ENCODE data around the gene KHDC1.
"Not testable (repeated sequence)": the region's sequence is repeated elsewhere in the genome, so short reads cannot be mapped to it uniquely, and the experiment has no call there.

The KHDC1 gene

DNA sequence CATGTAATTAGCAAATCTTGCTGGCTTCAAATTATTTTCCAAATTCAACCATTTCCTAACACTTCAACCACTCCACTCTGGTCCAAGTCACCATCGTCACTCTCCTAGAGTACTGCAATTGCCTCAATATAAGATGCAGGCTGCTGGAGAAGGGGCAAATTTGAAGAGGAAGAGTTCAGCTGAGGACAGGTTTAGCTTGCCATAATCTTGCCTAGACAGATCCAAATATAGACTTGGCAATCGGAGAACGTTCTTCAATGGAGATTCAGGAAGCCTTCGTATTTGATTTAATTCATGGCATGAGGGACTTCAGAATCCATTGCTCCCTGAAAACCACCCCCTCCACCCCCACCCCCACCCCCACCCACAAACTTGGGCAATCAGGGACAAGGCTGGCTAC is 22.3 kb downstream of the KHDC1 start:
- Histone ChIP-seq H3K4me1 (ENCODE audit: control insufficient read depth, insufficient read depth, low read length) (no peaks in the 10 kb centered on the region), H3K9me3 (ENCODE audit: control insufficient read depth, low read length) (no peaks in the 10 kb centered on the region)

DNA sequence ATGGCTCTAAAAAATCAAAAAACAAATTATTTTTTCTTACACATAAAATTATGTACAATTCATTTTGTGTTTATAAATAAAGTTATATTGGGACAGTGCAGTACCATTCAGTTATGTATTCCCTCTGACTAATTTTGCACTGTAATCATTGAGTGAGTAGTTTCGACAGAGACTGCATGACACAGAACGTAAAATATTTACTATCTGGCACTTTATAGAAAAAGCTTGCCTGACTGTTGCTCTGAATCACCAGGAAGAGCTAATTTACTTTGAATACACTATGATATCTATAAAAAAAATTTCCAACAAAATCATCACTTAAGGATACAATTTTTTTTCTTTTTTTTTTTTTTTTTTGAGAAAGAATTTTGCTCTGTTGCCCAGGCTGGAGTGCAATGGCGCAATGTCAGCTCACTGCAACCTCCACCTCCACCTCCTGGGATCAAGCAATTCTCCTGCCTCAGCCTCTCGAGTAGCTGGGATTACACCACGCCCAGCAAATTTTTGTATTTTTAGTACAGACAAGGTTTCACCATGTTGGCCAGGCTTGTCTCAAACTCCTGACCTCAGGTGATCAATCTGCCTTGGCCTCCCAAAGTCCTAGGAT is 26.7 kb downstream of the KHDC1 start:
- Histone ChIP-seq H3K36me3 (ENCODE audit: control insufficient read depth, insufficient read depth, low read length) (no peaks in the 10 kb centered on the region), H3K9ac (ENCODE audit: low read length) (no peak overlapping the region), H3K27me3 (ENCODE audit: control insufficient read depth, insufficient read depth, low read length) (no peaks in the 10 kb centered on the region), H3K9me3 (ENCODE audit: control insufficient read depth, low read length) (no peaks in the 10 kb centered on the region), H3K4me3 (ENCODE audit: low read length) (no peak overlapping the region), H3K4me1 (ENCODE audit: control insufficient read depth, insufficient read depth, low read length) (no peaks in the 10 kb centered on the region)

More for the DNA sequence above, 22.3 kb downstream of the KHDC1 start:
- Histone ChIP-seq H3K36me3 (ENCODE audit: control insufficient read depth, insufficient read depth, low read length) (no peaks in the 10 kb centered on the region), H3K4me3 (ENCODE audit: low read length) (no peak overlapping the region), H3K27me3 (ENCODE audit: control insufficient read depth, insufficient read depth, low read length) (no peaks in the 10 kb centered on the region), H3K9ac (ENCODE audit: low read length) (no peak overlapping the region)

DNA sequence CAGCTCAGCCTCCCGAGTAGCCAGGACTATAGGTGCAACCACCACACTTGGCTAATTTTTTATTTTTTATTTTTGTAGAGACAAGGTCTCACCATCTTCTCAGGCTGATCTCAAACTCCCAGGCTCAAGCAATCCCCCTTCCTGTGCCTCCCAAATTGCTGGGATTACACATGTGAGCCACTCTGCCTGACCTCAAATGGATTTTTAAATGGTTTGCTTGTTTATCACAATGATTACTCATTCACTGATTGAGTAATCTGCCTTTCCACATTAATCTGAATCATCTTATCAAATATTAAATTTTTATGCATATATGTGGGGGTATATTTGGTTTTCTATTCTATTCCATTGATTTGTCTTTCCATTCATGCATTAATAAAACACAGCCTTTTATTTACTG is 28.3 kb downstream of the KHDC1 start:
- no peak overlapping the region for H3K9ac ChIP-seq (ENCODE audit: low read length)
- H3K4me1 ChIP-seq (ENCODE audit: control insufficient read depth, insufficient read depth, low read length) = no peaks in the 10 kb centered on the region
- no peaks in the 10 kb centered on the region for H3K27me3 ChIP-seq (ENCODE audit: control insufficient read depth, insufficient read depth, low read length)
- no peaks in the 10 kb centered on the region for H3K9me3 ChIP-seq (ENCODE audit: control insufficient read depth, low read length)
- no peaks in the 10 kb centered on the region for H3K36me3 ChIP-seq (ENCODE audit: control insufficient read depth, insufficient read depth, low read length)
- H3K4me3 ChIP-seq (ENCODE audit: low read length) = no peak overlapping the region

DNA sequence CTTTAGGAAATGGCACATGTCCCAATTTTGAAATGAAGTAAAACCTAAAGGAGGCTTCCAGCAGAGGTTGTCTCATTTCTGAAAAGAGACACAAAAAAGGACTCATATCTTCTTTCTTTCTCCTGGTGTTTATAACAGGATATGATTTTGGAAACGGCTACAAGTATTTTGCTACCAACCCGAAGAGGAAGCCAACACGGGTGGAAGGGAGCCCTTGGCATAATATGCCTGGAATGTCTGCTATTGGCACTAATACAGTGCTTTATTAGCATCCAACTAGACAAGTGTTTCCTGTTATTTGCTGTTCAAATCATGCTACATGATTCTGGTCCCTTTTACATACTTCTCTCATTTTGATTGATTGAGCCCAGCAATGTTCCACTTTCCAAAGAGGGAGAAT is 29.0 kb downstream of the KHDC1 start:
- not testable (repeated sequence) for H3K27me3 ChIP-seq (ENCODE audit: control insufficient read depth, insufficient read depth, low read length); H3K9ac ChIP-seq (ENCODE audit: low read length); H3K4me3 ChIP-seq (ENCODE audit: low read length); H3K9me3 ChIP-seq (ENCODE audit: control insufficient read depth, low read length); H3K4me1 ChIP-seq (ENCODE audit: control insufficient read depth, insufficient read depth, low read length); H3K36me3 ChIP-seq (ENCODE audit: control insufficient read depth, insufficient read depth, low read length)

DNA sequence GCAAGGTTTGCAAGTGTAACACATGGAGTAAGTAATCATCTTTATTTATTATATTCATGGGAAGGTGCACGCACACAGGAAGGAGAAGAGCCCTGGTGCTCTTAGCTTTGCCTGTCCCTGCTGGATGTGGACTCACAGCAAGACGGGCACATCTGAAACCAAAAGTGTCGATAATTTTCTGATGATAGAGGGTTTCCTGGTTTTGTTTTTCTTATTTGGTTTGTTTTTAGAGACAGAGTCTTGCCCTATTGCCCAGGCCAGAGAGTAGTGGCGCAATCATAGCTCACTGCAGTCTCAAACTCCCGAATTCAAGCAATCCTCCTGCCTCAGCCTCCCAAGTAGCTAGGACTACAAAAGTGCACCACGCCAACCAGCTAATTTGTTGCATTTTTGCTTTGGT is 29.9 kb downstream of the KHDC1 start:
- Histone ChIP-seq H3K36me3 (ENCODE audit: control insufficient read depth, insufficient read depth, low read length) (no peaks in the 10 kb centered on the region), H3K9me3 (ENCODE audit: control insufficient read depth, low read length) (no peaks in the 10 kb centered on the region), H3K9ac (ENCODE audit: low read length) (no peak overlapping the region), H3K4me3 (ENCODE audit: low read length) (no peak overlapping the region), H3K27me3 (ENCODE audit: control insufficient read depth, insufficient read depth, low read length) (no peaks in the 10 kb centered on the region), H3K4me1 (ENCODE audit: control insufficient read depth, insufficient read depth, low read length) (no peaks in the 10 kb centered on the region)

DNA sequence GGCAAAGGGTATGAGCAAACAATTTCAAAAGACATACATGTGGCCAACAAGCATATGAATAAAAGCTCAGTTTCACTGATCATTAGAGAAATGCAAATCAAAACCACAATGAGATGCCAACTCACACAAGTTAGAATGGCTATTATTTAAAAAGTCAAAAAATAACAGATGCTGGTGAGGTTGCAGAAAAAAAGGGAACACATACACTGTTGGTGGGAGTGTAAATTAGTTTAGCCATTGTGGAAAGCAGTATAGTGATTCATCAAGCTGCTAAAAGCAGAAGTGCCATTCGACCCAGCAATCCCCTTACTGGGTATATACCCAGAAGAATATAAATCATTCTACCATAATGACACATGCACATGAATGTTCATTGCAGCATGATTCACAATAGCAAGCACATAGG is 31.0 kb downstream of the KHDC1 start:
- Histone ChIP-seq H3K27me3 (ENCODE audit: control insufficient read depth, insufficient read depth, low read length) (no peaks in the 10 kb centered on the region), H3K9ac (ENCODE audit: low read length) (no peak overlapping the region), H3K4me1 (ENCODE audit: control insufficient read depth, insufficient read depth, low read length) (no peaks in the 10 kb centered on the region), H3K9me3 (ENCODE audit: control insufficient read depth, low read length) (no peaks in the 10 kb centered on the region), H3K4me3 (ENCODE audit: low read length) (no peak overlapping the region), H3K36me3 (ENCODE audit: control insufficient read depth, insufficient read depth, low read length) (no peaks in the 10 kb centered on the region)

DNA sequence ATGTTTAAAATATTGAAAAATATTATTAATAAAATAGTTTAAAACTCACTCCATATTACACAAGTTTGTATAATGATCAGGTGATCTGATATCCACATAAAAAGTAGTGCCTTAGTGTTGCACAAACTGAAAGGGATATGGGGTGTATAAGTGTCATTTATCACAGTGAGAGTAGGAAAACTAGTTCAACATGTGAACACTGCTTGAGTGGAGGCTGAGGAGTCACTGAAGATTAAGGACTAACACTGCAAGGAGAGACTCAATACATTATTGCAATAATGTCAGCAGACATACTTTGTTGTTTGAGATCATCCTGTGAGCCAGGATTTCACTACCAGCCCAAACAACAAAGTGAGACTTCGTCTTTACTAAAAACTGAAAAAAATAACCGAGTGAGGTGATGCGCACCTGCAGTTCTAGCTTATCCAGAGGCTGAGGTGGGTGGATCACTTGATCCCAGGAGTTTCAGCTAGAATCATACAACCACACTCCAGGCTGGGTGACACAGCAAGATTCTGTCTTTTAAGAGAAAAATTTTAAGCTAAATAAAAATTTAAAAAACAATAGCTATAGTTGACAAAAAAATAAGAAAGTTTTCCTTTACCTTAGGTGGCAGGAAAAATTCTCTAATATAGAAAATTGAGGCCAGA is 35.3 kb downstream of the KHDC1 start:
- Histone ChIP-seq H3K4me3 (ENCODE audit: low read length) (no peak overlapping the region), H3K9ac (ENCODE audit: low read length) (no peak overlapping the region), H3K9me3 (ENCODE audit: control insufficient read depth, low read length) (no peaks in the 10 kb centered on the region), H3K27me3 (ENCODE audit: control insufficient read depth, insufficient read depth, low read length) (no peaks in the 10 kb centered on the region), H3K36me3 (ENCODE audit: control insufficient read depth, insufficient read depth, low read length) (no peaks in the 10 kb centered on the region), H3K4me1 (ENCODE audit: control insufficient read depth, insufficient read depth, low read length) (no peaks in the 10 kb centered on the region)

DNA sequence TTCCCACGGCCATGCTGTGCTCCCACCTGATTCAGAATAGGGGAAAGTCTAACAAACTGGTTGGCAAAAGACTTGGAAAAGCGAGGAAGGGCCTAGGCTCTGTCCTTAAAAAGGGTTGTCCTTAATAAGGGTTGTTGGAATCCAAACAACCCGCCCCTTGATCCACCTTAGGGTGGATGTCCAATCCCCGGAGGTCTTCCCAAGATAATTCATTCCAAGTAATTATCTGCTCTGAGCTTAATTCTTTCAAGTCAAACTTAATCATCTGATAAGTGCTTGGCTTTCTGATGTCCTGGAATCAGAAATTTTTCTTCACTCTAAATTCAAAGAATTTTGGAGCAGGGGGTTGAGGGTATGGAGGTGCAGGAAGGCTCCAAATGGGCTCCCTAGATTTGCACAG is 37.6 kb downstream of the KHDC1 start, which contains the start of gene KHDC1L:
KHDC1L (minus strand) TSS at position 101 of the 400 bp plus-strand sequence; CDS start at position 13, 88 bp downstream.
- no peaks in the 10 kb centered on the region for H3K27me3 ChIP-seq (ENCODE audit: control insufficient read depth, insufficient read depth, low read length)
- H3K9me3 ChIP-seq (ENCODE audit: control insufficient read depth, low read length) = no peaks in the 10 kb centered on the region
- H3K4me1 ChIP-seq (ENCODE audit: control insufficient read depth, insufficient read depth, low read length) = no peaks in the 10 kb centered on the region
- no peak within 1 kb of the TSS for H3K9ac ChIP-seq (ENCODE audit: low read length)
- H3K36me3 ChIP-seq (ENCODE audit: control insufficient read depth, insufficient read depth, low read length) = no peaks in the 10 kb centered on the region
- no peak within 1 kb of the TSS for H3K4me3 ChIP-seq (ENCODE audit: low read length)

DNA sequence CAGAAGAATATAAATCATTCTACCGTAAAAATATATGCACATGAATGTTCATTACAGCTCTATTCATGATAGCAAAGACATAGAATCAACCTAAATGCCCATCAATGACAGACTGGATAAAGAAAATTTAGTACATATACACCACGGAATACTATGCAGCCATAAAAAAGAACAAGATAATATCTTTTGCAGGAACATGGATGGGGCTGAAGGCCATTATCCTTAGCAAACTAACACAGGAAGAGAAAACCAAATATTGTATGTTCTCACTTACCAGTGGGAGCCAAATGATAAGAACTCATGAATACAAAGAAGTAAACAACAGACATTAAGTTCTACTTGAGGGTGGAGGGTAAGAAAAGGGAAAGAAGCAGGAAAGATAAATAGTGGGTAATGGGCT is 46.1 kb downstream of the KHDC1 start:
- H3K4me3 ChIP-seq (ENCODE audit: low read length) = no peak overlapping the region

DNA sequence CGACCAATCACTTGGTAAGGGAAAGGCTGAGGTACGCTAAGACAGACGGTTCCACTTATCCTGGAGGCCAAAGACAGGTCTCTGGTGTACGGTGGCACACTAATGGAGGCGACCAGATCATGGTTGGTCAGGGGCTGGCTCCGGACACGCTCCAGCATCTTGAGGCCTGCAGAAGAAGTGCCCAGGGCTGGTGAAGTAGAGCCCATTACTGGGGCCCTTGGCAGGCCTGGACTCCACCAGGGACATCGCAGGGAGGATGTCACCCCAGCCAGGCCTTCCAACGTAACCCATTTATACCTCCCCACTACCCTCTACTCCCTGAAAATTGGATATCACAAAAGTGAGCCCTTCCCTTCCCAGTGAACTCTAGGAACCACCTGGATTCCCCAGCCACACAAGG is 53.9 kb downstream of the KHDC1 start:
- Histone ChIP-seq H3K9me3 (ENCODE audit: control insufficient read depth, low read length) (no peaks in the 10 kb centered on the region), H3K27me3 (ENCODE audit: control insufficient read depth, insufficient read depth, low read length) (no peaks in the 10 kb centered on the region), H3K4me1 (ENCODE audit: control insufficient read depth, insufficient read depth, low read length) (peaks cover 18% of the 10 kb centered on the region), H3K4me3 (ENCODE audit: low read length) (no peak overlapping the region), H3K36me3 (ENCODE audit: control insufficient read depth, insufficient read depth, low read length) (no peaks in the 10 kb centered on the region), H3K9ac (ENCODE audit: low read length) (no peak overlapping the region)

More for the DNA sequence above, 46.1 kb downstream of the KHDC1 start:
- Histone ChIP-seq H3K9me3 (ENCODE audit: control insufficient read depth, low read length) (no peaks in the 10 kb centered on the region), H3K27me3 (ENCODE audit: control insufficient read depth, insufficient read depth, low read length) (no peaks in the 10 kb centered on the region), H3K9ac (ENCODE audit: low read length) (no peak overlapping the region), H3K36me3 (ENCODE audit: control insufficient read depth, insufficient read depth, low read length) (no peaks in the 10 kb centered on the region), H3K4me1 (ENCODE audit: control insufficient read depth, insufficient read depth, low read length) (no peaks in the 10 kb centered on the region)

DNA sequence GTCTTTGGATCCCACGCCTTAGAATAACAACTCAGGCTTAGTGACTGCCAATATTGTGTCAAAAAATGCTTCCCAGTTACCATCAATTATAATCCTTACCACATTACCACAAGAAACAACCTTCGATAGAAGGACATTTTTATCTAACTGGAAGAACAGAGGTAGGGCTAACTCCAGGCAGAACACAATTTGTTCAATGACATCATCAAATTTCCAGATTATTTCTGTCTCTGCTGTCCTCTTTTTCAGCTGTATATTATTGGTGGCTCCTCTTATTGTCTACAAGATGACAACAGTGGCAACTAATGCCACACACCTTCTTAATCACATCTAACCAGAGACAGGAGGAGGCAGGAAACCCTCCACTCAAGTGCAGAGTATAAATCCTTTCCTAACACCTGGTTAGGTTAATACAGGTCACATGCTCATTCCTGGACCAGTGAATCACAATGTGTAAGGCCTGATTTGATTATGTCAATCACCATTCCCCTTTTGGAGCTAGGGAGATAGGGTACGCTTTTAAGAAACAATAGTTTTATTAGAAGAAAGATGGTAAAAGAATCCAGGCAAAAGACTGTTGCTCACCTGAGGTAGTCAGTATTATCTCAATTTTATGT is 55.7 kb downstream of the KHDC1 start:
- Histone ChIP-seq H3K36me3 (ENCODE audit: control insufficient read depth, insufficient read depth, low read length) (no peaks in the 10 kb centered on the region), H3K27me3 (ENCODE audit: control insufficient read depth, insufficient read depth, low read length) (no peaks in the 10 kb centered on the region), H3K4me3 (ENCODE audit: low read length) (no peak overlapping the region), H3K9me3 (ENCODE audit: control insufficient read depth, low read length) (no peaks in the 10 kb centered on the region), H3K9ac (ENCODE audit: low read length) (no peak overlapping the region), H3K4me1 (ENCODE audit: control insufficient read depth, insufficient read depth, low read length) (peaks cover 19% of the 10 kb centered on the region)

DNA sequence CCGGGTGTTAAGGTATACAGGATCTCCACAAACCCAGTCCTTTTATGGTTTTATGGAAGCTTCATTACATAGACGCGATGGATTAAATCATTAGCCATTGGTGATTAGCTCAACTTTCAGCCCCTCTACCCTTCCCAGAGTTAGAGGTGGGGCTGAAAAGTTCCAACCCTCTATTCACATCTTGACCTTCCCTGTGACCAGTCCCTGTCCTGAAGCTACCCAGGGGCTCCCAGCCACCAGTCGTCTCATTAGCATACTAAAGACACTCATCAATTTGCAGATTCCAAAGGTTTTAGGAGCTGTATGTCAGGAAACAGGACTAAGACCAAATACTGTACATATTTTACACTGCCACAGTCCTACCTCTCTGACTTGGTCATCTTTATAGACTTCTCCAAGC is 58.7 kb downstream of the KHDC1 start:
- no peaks in the 10 kb centered on the region for H3K9me3 ChIP-seq (ENCODE audit: control insufficient read depth, low read length)
- H3K27me3 ChIP-seq (ENCODE audit: control insufficient read depth, insufficient read depth, low read length) = no peaks in the 10 kb centered on the region
- H3K4me1 ChIP-seq (ENCODE audit: control insufficient read depth, insufficient read depth, low read length) = peaks cover 19% of the 10 kb centered on the region
- no peak overlapping the region for H3K9ac ChIP-seq (ENCODE audit: low read length)
- H3K36me3 ChIP-seq (ENCODE audit: control insufficient read depth, insufficient read depth, low read length) = no peaks in the 10 kb centered on the region
- H3K4me3 ChIP-seq (ENCODE audit: low read length) = no peak overlapping the region

Measured in mucosa of stomach (tissue), 1 donor.